Stimulated activated CD8-positive, alpha-beta memory T cell treated with anti-CD3 and anti-CD28 coated beads, Interleukin-15, amount 100 ng/mL, for 1 hour (primary cell): ENCODE measurements around the gene ZSCAN31.
"Not testable (repeated sequence)": the region's sequence is repeated elsewhere in the genome, so short reads cannot be mapped to it uniquely, and the experiment has no call there.

Experiments used
- DNase-seq: peaks from one replicate; pipeline ENCODE4 v3.0.0-alpha.2; 2020; ENCODE audit warnings: low read depth

Gene ZSCAN31

DNA sequence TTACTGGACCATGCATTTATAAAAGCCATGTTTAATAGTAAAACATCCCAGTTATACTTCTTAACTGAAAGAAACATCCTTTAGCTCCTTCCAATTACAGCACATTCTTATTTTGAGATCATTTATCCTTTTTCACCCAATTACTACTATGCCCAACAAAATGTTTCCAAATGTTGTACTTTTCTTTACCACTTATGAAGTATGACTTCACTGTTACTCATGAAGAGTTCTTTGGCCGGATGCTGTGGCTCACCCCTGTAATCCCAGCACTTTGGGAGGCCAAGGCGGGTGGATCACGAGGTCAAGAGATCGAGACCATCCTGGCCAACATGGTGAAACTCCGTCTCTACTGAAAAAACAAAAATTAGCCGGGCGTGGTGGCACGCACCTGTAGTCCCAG, 18.1 kb downstream of the ZSCAN31 start:
- DNase-seq, result not testable (repeated sequence)

DNA sequence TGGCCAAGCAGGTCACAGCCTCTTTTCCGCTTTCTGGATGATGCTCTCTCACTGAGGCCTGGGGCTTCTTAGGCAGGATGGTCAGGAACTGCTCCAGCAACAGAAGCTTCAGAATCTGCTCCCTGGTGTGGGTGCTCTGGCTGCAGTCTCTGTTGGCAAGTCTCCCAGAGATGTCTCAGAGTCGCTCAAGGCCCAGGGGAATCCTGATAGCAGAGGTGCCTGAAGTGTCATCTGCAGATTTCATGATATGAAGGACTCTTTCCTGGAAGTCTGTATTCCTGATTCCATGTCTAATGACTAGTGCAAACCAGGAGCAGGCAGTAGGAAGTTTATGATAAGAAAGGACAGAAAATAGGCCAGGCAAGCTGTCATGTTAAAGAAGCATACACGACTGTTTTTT, 20.3 kb downstream of the ZSCAN31 start:
- no peak for DNase-seq

DNA sequence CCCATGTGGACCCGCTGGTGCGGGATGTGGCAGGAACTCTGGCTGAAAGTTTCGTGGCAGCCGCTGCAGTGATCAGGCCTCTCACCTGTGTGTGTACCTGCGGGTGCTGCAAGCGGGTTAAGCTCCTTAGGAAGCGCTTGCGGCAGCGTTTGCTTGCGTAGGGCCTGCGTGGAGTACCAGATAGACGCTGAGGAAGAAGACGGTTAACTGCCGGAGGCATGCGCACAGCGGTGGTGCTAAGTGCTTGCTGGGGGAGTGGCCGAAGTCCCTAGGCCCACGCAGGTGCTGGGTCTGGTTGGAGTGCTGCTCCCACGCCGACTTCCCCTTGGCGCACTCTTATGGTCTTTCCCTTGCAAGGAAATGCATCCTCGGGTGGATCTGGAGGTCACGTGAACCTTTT, 23.0 kb downstream of the ZSCAN31 start:
- DNase-seq, result no peak

DNA sequence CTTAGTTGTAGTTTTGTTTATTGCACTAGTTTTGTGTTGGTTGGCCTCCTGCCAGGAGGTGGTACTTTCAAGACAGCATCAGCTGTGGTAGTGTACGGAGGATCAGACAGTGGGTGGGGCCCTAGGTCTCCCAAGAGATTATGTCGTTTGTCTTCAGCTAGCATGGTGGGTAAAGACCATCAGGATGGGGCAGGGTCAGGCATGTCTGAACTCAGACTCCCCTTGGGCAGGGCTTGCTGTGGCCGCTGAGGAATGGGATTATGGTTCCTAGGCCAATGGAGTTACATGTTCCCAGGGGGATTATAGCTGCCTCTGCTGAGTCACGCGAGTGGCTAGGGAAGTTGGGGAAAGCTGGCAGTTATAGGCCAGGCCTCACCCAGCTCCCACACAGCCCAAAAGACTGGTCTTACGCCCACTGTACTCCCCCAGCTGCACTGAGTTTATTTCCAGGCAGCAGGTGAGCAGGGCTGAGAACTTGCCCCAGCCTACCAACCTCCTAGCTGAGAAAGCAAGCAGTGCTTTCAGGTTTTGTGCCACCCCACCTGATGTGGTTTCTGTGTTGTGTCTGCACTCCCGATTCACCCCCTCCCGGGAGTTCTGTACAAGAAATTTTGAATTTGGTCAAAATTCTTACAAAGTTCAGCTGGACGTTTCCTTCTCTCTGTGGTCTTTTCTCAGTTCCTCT, 24.7 kb downstream of the ZSCAN31 start:
- DNase-seq, result no peak

DNA sequence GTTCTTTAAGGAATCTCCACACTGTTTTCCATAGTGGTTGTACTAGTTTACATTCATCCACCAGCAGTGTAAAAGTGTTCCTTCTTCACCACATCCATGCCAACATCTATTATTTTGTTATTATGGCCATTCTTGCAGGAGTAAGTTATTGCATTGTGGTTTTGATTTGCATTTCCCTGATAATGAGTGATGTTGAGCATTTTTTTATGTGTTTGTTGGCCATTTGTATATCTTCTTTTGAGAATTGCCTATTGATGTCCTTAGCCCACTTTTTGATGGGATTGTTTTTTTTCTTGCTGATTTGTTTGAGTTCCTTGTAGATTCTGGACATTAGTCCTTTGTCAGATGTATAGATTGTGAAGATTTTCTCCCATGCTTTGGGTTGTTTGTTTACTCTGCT, 29.6 kb downstream of the ZSCAN31 start:
- DNase-seq, result not testable (repeated sequence)

DNA sequence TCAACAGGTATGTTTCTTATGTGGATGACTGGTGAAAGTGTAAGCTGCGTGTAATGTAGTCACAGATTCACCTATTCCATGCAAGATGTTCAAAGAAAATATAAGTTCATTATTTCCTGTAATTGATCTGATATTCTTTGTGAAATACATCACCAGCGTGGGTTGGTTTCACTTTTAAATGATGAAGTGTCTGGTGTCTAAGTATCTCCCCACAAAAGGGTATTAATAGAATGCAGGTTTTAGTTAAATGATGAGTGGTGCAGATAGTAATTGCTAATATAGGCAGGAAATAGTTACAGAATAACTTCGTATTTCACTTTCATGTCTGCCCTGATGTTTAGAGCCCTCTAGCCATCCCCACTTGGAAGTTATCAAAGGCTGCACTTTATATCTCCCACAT, 32.4 kb downstream of the ZSCAN31 start:
- no peak for DNase-seq

DNA sequence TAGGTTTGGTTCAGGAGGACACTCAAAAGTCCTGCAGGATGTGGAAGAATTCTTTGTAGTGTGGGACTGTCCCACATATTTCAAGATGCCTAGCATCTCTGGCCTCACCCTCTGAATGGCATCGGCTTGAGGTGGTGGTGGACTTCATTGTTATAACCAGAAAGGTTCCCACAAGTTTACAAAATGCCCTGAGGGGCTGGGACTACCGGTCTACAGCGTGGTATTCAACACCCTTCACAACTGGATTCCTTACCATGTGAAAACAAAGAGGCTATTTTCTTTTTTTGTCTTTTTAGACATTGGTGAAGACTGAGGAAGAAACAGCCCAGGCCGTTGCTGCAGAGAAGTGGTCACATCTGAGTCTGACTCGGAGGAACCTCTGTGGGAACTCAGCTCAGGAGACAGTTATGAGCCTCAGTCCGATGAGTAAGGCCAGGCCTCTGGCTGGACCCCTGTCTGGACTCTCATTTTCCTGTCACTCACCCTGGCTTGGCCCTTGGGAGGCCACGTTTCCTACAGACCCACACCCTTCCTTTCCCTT, 39.4 kb downstream of the ZSCAN31 start:
- no peak for DNase-seq

DNA sequence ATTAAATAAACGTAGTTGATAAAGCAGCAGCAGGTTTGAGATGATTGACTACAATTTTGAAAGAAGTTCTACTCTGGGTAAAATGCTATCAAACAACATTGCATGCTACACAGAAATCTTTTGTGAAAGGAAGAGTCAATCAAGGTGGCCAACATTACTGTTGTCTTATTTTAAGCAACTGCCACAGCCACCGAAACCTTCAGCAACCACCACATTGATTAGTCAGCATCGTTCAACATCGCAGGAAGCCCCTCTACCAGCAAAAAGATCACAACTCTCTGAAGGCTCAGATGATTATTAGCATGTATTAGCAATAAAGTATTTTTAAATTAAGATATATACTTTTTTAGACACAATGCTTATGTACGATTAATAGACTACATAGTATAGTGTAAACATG, 40.6 kb downstream of the ZSCAN31 start:
- DNase-seq, result no peak

DNA sequence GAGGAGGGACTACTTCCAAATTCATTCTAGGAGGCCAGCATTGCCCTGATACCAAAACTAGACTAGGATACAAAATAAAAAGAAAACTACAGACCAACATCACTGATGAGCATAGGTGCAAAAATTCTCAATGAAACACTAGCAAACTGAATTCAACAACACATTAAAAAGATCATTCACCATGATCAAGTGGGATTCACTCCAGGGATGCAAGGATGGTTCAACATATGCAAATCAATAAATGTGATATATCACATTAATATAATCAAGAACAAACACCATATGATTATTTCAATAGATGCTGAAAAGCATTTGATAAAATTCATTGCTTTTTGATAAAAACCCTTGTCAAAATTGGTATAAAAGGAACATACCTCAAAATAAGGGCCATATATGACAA, 44.4 kb downstream of the ZSCAN31 start:
- no peak for DNase-seq

DNA sequence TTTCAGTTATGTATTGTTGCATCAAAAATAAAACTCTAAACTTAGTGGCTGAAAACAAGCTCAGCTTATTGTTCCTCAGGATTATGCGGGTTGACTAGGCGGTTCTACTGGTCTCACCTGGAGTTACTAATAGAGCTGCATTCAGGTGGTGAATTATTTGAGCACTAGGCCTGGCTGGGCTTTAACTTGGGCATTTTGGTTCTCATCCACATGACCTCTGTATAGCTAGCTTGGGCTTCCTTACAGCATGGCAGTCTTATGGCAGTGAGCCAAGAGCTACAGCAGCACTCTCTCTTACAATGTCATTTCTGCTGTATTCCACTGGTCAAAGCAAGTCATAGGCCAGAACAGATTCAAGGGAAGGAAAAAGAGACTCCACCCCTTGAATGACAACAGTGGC, 53.0 kb downstream of the ZSCAN31 start:
- DNase-seq, result no peak

DNA sequence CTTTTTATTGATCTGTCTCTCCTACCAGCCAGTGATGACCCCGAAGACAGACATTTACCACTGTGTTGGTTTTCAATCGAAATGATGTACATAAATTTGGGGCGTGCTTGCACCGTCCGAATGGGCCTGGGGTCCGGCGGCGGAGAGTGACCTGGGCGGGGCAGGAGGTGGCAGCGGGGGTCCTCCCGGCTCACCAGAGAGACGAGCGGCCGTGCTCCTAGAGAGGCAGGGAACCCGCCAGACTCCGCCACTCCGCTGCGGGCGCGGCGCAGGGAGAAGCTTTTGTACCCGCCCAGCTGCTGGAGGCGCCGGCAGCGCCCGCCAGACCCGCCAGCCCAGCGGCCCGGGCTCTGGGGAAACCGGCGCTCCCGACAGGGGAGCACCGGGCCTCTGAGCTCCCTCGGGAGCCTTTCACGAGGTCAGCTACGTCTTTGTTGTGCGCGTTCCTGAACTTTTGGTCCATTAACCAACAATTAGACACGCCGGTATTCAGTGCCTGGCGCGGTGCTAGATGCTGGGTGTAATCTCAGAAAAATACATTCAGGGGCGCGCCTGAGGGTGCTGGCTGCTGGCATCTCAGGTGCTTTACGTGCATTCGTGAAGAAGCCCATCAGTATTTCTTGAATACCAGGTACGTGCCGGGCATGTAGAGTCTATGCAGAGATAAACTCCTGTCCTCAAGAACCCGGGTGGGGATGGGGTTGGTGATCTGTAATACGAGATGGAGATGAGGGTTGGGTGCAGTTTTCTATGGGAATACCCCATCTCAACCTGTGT, 54.5 kb downstream of the ZSCAN31 start, which contains the start of gene PGBD1:
Gene PGBD1 (plus strand): TSS at position 285 of the 777 bp plus-strand sequence. CDS start 2,242 bp downstream, outside the sequence.
- no peak for DNase-seq

DNA sequence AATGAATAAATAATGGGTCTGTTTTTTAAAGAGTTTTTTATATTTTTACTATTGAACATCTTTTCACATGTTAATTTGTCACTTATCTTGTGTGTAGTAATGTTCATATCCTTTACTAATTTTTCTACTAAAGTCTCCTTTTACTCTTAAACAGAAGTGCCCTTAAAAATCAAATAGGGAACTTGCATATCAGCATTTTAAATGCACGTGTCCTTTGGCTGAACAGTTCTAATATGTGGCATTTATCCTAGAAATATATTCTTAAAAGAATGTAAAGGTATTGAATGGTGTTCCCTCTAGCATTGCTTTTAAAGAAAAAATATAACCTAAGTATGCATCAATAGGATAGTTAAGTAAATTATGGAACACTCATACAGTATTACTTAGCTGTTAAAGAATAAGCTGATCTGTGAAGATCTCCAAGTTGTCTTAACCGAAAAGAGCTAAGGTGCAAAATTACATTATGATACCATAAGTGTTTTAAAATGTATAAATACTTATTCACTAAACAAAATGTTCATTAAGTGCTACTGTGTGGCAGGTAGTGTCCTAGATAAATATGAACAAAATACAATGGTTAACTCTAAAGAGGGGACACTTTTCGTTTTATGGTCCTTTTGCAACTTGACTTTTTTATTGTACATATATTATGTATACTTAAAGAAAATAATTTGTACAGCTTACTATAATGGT, 55.2 kb downstream of the ZSCAN31 start:
- no peak for DNase-seq

DNA sequence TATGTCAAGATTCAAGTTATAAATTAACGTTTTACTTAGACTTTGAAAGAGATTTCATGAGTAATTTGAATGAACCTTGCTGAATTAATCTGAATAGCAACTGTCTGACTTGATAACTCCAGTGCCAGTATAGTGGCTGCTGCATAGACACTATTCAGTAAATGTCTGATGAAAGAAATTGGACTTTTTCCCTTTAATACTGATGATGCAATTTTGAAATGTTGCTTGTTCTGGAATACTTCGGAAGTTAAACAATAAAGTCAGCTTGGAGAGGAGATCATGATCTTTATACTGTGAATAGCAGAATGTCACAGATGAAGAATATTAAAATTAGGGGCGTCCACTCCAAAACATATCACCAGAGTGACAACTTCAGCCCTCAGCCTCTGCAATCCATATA, 58.2 kb downstream of the ZSCAN31 start:
- DNase-seq, result no peak

DNA sequence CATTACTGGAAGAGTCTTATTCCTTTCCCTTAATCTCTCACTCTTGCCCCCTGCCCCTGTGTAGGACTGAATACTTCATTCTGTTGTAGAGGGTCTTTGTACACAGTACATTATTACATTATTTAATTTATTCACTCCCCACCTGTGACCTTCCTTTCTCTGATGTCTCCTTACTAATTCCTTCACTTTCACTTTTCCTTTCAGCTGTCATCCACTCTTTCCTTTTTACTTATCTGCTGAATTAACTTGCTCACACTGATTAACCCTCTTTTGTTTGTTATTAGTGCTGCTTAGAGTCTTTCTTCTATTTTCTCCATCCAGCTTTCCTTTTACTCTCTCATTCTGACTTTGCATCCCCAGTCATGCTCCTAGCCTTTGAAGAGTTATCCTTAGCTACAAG, 61.1 kb downstream of the ZSCAN31 start:
- no peak for DNase-seq
